HG03060 (cell line): ENCODE data around the gene AKIRIN2.

Experiments
- ATAC-seq: cut with Tn5 transposase; IDR thresholded peaks from one replicate; pipeline ENCODE4 v1.9.1; 2021; ENCODE audit warnings: low read depth, moderate number of reproducible peaks; ENCODE audit not compliant: unreplicated experiment

Gene AKIRIN2

DNA sequence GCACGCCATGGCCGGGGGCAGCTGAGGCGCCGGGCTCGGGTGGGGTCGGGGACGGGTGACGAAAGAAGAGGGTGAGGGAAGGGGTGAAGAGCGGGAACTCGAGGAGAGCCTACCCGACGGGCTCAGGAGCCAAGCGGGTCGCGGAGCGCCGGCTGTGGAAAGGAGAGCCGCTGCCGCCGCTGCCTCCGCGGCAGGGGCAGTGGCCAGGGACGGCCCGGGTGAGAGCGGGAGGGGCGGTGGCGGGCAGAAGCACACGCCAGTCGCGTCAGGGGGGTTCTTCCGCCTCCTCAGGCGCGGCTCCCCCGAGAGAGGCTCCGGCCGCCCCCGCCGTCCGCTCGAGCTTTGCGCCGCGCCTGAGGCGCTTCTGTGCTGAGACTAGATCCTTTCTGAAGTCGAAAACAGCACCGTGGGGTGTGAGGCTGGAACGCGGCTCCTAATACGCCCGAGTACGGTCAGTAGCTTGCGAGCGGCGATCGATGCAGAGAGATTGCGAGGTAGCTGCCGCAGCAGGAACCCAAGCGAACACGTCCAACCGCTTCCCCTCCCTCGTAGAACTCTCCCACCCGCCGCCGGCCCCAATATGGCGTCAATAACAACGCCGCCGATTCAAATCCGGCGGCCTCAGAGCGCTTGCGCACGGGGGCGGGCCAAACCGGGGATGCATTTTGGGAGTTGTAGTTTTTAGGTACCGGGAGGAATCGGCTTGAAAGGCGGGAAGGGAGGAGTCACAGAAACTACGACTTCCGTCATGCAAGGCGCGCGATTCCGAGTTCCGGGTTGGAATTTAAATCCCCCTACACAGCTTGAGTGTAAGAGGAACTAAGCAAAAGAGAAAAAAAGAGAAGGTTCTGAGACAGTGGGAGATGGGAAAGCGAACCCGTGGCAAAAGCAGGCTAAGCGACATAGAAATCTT is at the start of gene AKIRIN2:
Gene AKIRIN2 (minus strand): TSS at position 558 of the 913 bp plus-strand sequence. CDS start 549 bp downstream, at position 9.
- ATAC-seq = peak; percentile 48

DNA sequence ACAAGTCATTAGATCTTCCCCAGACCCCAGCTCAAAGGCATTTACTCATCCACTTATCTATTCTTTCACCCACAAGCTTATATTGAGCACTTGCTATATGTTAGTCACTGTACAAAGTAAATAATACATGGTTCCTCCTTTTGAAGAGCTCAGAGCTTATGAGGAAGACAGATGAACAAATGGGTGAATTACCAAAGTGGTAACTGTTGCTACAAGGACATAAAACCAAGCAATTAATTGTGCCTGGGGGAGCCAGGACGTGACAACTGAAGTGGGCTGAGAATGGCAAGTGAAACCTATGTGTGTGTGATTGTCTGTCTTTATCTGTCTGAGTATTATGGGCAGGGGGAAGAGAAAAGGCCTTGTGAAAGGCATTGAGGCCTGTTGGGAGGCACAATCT is 45.6 kb upstream of the AKIRIN2 start:
- ATAC-seq = no peak

DNA sequence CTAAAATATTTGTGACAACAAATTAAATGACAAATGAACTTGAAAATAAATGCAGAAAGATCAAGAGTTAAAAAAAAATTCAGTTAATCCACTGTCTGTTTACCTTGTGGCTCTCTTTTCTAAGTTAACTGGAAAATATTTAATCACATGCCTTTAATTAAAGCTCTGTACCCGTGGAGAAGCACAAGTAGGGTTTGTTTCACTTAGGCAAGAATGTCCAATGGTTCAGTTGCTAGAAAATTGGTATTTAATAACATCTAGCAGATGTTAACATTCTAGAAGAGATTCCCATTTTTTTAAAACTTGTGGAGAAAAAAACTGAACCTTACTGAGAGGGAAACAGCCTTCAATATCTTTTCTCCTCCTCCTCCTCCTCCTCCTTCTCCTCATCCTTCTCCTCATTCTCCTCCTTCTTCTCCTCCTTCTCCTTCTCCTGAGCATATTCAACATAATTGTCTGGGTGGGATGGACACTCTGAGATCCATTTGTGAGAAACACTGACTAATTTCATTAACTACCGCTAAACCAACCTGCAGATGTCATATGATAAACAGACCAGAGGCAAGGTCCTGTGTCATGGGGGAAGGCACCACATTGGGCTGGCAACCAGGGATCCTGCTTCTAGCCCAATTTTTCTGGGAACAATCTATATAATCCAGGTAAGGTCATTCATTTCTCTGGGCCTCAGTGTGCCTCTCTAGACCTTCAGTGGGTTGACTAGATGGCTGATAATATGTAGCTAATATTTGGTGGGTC is 44.1 kb upstream of the AKIRIN2 start:
- ATAC-seq = no peak

DNA sequence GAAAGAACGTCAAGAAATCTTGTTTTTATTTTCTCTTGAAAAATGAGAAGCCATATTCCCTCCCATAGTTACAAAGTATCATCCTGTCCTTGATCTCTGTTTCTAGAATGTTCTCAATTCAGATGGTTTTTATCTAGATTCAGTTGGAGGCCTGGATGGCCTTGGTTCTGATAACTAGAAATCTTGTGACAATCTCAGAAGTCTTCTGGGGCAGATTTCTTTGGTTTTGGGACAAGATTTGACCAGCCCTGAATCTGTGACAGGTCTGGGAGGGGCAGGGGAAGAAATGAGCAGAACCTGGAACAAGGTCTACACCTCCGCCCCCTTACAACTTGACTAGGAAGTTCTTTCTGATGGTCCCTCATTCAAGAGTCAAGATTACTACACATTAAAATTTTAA is 41.4 kb upstream of the AKIRIN2 start:
- no peak for ATAC-seq

DNA sequence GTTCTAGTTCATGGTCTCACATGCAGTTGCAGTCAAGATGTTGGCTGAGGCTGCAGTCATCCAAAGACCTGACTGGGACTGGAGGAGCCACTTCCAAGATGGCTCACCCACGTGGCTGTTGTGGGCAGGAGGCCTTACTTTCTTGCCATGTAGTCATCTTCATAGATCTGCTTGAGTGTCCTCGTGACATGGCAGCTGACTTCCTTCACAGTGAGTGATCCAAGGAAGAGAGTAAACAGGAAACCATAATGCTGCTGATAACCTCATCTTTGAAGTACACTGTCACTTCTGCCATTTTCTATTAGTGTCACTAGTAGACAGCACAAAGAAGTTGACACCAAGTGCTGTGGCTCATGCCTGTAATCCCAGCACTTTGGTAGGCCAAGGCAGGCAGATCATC is 40.1 kb upstream of the AKIRIN2 start:
- ATAC-seq = no peak

DNA sequence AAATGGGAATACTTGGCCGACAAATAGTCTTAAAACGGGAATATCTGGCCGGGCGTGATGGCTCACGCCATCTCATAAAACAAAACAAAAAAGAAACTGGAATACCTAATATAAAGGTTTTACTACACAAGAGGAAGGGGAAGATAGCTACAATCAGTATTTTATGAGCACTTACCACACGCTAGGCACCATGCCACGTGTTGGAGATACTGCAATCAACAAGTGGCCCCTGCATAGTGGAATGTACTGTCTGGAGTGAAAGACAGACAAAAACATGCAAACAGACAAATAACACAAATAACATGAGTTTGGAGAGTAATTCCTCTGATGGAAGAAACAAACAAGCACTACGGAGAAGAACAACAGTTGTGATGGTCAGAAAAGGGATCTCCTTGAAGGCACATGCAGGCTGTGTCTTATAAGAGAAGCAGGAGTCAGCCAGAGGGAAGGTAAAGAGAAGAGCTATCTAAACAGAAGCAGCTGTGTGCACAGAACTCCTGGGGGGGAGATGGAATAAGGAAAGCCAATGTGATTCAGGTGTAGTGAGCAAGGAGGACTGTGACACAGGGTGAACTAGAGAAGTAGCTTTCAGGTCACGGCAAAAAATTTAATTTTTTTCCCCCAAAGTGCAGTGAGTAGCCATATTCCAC is 39.1 kb upstream of the AKIRIN2 start:
- ATAC-seq = no peak

DNA sequence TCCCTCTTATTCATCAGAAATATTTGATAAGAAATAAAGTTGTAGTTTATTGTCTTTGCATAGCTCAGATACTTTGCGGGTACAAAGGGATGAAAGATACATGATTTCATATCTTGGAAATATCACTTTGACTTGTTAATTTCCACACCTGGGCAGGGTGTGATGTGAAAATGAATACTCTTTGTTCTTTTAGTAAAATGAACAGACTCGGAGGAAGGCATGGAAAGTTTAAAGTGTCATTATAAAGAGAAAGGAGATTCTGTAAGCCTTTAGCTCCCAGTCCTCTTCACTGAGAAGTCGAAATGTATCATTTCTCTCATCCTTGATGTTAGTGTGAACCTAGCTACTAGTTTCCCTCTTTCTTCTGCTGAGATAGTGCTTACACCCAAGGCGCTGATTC is 36.7 kb upstream of the AKIRIN2 start:
- ATAC-seq = no peak

DNA sequence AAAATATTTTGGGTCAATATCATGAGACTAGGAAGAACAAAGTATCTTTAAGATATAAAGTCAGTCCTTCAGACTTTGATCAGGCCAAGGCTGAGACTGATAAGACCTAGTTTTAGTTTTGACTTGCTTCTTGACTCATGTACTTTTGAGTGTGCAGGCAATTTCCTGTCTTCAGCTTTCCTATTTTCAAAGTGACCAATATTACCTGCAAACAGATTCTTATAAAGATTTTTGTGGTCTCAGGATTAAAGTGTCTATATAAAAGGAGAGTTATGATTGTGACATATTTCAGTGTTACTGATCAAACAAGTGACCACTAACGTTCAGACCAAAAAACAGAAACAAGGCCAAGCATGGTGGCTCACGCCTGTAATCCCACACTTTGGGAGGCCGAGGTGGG is 36.0 kb upstream of the AKIRIN2 start:
- no peak for ATAC-seq

DNA sequence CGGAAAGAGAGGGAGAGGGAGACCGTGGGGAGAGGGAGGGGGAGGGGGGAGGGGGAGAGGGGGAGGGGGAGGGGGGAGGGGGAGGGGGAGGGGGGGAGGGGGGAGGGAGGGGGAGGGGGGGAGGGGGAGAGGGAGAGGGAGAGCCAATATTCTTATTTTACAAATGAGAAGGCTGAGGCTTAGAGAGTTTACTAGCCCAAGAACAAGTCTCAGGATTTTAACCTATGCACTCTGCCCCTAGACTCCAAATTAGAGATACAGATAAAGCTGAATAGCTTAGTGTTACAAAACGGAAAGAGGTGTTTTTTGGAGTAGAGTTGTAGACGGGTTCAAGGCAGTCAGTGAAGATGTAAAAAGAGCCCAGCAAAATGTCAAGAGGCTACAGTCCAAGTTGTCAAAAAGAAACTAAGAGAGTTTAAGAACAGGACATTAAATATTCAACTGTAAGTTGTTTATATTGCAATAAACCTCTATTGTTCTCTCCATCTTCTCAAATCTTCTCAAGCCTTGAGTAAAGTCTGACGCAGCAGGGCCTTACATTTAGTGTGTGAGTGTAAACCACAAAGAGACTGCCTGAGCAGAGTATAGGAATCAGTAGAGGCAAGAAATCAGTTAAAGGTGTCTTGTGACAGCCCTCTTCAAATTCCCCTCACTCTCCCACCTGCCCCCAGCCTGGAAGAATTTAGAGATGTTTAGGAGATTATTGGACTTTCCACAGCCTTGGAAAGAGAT is 34.9 kb upstream of the AKIRIN2 start:
- ATAC-seq = peak; percentile 50

DNA sequence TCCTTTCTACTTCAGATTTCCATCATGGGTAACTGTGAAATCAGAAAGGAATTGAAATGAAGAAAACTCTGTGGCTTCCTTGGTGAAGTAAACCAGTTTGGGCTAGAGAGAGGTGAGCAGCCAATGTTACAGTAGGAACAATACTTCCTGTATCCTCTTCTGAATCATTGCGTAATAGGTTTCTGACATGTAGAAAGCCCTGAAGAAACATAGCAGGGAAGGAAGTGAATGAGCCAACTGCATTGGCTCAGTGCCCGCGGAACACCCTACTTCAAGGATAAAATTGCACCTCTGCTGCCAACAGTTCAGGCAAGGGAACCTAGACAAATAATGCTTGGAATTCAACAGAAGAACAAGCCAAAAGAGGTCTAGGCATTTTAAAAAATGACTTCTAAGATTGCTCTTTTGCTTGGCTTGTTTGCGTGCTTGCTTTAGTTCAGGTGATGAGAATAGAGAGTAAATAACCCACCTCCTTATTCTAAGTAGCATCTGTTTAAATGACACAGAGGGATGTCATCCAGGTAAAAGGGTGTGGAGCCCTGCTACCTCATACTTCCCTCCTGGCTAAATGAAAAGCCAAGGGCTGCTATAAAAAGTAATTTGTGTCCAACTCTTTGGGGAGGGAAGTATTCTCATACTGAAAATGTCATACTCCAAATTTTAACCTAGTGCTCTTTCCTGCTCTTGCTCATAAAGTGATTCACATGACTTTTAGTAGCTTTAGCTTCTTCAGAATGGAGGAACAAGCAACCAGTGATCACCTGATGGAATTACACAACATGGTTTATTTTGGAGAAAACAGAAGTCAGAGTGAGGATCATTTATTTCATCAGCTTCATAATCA is 30.0 kb upstream of the AKIRIN2 start:
- peak; percentile 78 for ATAC-seq

DNA sequence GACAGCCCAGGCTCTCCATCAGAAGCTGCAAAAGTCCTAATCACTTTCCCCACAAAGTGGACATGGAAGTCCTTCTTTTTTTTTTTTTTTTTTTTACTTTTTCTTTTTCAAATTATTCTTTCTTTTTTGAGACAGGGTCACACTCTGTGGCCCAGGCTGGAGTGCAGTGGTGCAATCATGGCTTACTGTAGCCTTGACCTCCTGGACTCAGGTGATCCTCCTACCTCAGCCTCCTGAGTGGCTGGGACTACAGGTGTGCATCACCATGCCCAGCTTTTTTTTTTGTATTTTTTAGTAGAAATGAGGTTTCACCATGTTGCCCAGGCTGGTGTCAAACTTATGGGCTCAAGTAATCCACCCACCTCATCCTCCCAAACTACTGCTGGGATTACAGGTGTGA is 29.0 kb upstream of the AKIRIN2 start:
- ATAC-seq = no peak

DNA sequence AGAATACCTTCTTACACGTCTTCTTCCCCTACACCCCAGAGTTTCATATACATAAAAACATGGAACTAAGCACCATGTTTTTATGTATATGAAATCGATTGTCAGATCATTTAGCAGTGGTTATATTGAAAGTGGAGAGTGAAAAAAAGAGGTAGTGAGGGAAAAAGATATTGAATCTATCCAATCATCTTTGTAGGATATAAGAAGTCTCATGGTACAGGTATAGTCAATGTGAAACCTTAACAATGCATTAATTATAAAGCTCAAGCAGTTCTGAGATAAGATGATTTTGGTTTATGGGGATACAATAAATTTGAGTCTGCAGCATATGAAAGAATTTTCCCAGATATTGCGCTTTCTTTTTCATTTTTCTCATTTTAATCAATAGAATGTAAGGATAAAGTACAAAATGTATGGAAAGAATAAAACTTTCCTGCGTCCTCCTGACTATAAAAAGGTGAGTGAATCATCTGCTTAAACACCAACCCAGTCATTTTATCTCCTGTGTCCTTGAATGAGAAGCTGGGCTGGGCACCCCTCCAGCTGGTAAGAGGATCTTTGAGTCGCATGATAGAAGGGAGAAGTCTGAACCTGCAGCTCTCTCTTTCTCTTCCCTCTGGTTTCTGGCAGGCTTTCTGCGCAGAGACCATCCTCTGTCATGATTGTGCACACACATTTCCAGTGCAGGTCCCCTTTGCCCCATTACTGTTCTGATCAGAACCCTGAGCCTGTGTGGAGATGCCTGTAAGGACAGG is 28.1 kb upstream of the AKIRIN2 start:
- no peak for ATAC-seq

DNA sequence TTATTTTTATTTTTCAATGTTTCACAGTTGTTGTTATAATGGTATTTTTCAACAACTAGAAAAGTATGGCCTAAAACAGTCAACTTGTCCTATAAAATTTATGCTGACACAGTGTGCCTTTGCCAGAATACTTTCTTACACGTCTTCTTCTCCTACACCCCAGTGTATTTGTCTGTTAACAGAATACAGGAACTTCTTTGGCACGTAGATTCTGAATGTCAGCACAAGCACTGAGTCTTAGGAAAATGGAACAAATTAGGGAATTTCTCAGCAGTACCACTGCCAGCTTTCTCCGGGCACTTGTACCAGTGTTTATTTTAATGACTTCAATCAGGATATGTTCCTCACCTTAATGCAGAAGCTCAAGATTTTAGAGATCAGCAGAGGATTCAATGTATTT is 26.7 kb upstream of the AKIRIN2 start:
- ATAC-seq = no peak

DNA sequence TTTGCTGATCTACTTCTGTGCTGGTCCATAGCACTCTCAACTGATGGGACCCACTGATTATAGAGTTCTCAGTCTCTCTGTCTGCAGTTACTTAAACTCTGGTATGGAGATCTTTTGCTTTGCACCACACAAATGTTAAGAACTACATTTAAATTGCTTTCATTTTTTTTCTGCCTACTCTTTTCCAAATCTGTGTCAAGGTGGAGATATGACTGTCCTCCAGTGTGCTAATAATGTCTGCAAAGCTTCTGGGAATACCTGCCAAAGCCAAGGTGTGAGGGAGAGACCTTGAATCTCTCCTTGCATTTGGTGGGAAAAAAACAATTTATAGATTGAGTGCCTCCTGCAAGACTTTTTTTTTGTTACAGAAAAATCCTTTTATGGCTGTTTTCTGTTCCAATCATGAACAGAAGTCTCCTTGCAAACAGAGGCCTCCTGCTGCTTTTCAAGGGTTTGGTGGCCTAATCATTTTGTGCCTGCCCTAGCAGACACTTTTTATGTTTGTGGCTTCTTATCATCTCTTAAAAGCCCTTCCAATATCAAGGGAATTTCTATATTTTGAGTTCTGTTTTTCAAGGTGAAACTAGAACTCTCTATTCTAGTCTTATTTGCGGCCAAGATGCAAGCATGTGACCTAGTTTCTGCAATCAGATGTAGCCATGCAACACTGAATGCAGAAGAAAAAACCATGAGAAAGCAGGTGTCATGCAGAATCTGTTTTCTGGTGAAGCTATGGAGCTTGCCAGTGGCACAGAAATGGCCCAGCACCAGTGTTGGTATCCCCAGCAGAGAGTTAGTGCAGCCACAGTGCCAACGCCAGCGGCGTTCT is 23.2 kb upstream of the AKIRIN2 start:
- ATAC-seq = peak; percentile 72

DNA sequence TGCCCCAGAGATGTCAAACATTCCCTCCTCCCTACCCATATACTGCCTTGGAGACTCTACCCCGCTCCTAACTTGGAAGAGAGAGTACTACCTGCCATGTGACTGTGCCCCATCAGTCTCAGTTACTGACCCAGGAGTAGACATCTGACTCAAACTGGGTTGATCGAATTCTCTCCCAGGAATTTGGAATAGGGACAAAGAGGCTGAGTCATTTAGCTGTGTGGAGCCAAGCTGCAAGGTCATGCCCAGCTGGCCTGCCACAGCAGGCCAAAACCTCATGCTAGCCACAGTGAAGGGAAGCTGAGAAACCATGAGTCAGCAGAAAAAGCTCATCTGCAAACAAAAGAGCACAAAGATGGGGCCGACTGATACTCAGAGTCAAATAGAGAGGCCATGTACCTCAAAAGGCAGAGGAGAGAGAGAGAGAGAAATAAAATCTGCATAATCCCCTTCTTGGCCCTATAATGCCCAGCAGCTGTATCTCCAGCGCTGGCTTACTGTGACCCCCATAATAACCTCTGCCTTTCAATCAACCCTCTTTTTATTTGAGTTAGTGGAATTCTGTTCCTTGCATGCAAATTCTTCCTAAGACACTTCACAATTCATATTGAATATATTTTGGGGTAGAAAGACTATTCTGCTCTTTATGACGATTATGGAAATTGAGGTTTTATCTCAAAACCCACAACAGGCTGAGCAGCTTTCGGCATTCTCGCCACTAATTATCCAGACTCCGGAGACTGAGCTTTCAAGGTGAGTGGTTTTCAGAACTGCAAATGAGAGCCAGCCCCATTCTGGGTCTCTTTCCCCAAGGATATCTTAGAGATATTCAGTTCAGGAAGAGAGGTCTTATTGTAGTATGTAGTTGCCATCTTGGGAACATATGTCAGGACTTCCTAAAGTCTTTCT is 21.4 kb upstream of the AKIRIN2 start:
- no peak for ATAC-seq

DNA sequence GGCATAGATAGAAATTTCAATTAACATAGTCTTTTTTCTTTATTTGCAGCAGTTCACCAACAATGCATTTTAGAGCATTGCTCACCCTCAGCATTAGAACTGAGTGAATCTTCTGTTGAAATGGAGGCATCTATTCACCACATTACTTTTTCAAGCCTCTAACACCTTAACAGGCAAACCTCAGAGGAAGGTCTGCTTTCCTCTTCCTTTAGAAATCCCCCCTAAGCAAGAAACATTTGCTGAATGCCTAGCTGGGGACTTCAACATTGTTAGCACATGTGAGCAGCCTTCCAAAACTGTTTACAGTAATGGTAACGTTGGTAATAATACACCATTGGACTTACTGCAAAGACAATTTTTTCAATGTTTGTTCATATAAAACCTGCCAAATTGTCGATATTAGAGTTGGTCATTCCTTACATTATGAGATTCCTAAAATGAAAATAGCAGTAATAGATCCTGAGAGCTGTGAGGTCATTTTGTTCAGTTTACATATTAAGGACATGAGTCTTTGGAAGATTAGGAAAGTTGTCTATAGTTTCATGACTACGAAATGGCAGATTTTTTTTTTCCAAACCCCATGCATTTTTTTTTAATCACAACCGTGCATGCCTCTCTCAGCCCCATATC is 20.6 kb upstream of the AKIRIN2 start:
- no peak for ATAC-seq

DNA sequence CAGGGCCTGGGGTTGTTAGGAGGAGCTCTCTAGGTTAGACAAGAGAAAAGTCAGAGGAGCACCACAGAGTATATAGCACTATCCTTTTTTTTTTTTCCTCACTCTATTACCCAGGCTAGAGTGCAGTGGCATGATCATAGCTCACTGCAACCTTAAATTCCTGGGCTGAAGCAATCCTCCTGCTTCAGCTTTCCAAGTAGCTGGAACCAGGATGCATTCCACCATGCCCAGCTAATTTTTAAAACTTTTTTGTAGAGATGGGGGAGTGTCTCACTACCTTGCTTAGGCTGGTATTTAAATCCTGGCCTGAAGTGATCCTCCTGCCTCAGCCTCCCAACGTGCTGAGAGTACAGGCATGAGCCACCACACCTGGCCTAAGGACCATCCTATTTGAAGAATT is 19.3 kb upstream of the AKIRIN2 start:
- ATAC-seq = no peak
